K562 (cell line): Measurements from ENCODE around the gene SLX4IP. TPM values are rescaled to one million over a fixed set of nuclear protein-coding genes. Genes with fewer than 3 reads are reported as not detected.
A peak's percentile ranks its signal among the peaks of the same experiment; 100 is the strongest.

Experiments
- BCL6 ChIP-seq: fragments of 250-450 bp; sonication (Bioruptor Pico); IDR thresholded peaks from 2 replicates; pipeline ENCODE4 v1.4.0; 2020
- DEAF1 ChIP-seq: fragments of 450-650 bp; formaldehyde crosslinking; IDR thresholded peaks from 2 replicates; pipeline ENCODE4 v1.4.0; 2020; ENCODE audit warnings: mild to moderate bottlenecking, moderate library complexity
- FOS ChIP-seq: IDR thresholded peaks from 3 replicates; pipeline ENCODE4 v1.6.1; 2011; ENCODE audit not compliant: insufficient read length; ENCODE audit errors: extremely low read depth
- IFI16 ChIP-seq: fragments of 250-450 bp; sonication (Bioruptor Pico); IDR thresholded peaks from 2 replicates; pipeline ENCODE4 v2.1.2; 2022; ENCODE audit warnings: mild to moderate bottlenecking, inconsistent platforms
- IRF9 ChIP-seq: fragments of 450-650 bp; IDR thresholded peaks from 2 replicates; pipeline ENCODE4 v1.6.1; 2016; ENCODE audit warnings: missing biosample characterization, missing genetic modification characterization
- KAT8 ChIP-seq: fragments of 450-650 bp; IDR thresholded peaks from 2 replicates; pipeline ENCODE4 v1.6.1; 2016; ENCODE audit warnings: low read depth, mild to moderate bottlenecking
- MAX ChIP-seq: sonication (generic); formaldehyde crosslinking; IDR thresholded peaks from 2 replicates; pipeline ENCODE4 v1.9.0; 2022; ENCODE audit warnings: mild to moderate bottlenecking, missing genetic modification reagents
- MBD1 ChIP-seq: fragments of 250-450 bp; sonication (Bioruptor Pico); IDR thresholded peaks from 2 replicates; pipeline ENCODE4 v1.8.0; 2022; ENCODE audit warnings: inconsistent platforms
- PHF20 ChIP-seq: fragments of 450-650 bp; IDR thresholded peaks from 2 replicates; pipeline ENCODE4 v1.6.1; 2018; ENCODE audit not compliant: partially characterized antibody
- SMC3 ChIP-seq: conservative IDR thresholded peaks from 2 replicates; pipeline ENCODE4 v1.6.1; 2011; ENCODE audit warnings: low read depth, low read length, improper control_type of control experiment; ENCODE audit not compliant: insufficient read depth
- SOX6 ChIP-seq: fragments of 450-650 bp; IDR thresholded peaks from 2 replicates; pipeline ENCODE4 v1.6.1; 2014; ENCODE audit warnings: mild to moderate bottlenecking
- TAF15 ChIP-seq: fragments of 200-400 bp; formaldehyde crosslinking; IDR thresholded peaks from 2 replicates; pipeline ENCODE4 v1.6.1; 2017; ENCODE audit warnings: mild to moderate bottlenecking, low read depth, low read length, moderate library complexity
- ZBTB26 ChIP-seq: fragments of 450-650 bp; formaldehyde crosslinking; IDR thresholded peaks from 2 replicates; pipeline ENCODE4 v1.4.0; 2022; ENCODE audit warnings: missing genetic modification characterization
- ZBTB34 ChIP-seq: fragments of 250-450 bp; sonication (Bioruptor Pico); IDR thresholded peaks from 2 replicates; pipeline ENCODE4 v1.8.0; 2021; ENCODE audit warnings: mild to moderate bottlenecking, moderate library complexity
- ZNF277 ChIP-seq: fragments of 250-450 bp; sonication (Bioruptor Pico); IDR thresholded peaks from 2 replicates; pipeline ENCODE4 v1.8.0; 2022; ENCODE audit warnings: inconsistent platforms, mild to moderate bottlenecking, moderate library complexity, borderline replicate concordance
- ZNF644 ChIP-seq: fragments of 200-800 bp; sonication (Bioruptor generic); IDR thresholded peaks from 2 replicates; pipeline ENCODE4 v1.6.1; 2016; ENCODE audit warnings: low read depth, missing genetic modification characterization, missing compliant biosample characterization
- ZNF696 ChIP-seq: fragments of 250-450 bp; sonication (Bioruptor Pico); conservative IDR thresholded peaks from 2 replicates; pipeline ENCODE4 v1.4.0; 2020; ENCODE audit warnings: mild to moderate bottlenecking, moderate library complexity
- ZNF699 ChIP-seq: fragments of 250-450 bp; sonication (Bioruptor Pico); IDR thresholded peaks from 2 replicates; pipeline ENCODE4 v1.8.0; 2021; ENCODE audit warnings: mild to moderate bottlenecking, moderate library complexity; ENCODE audit not compliant: insufficient replicate concordance
- polyA plus RNA-seq, 8 experiments: library from polyadenylated mRNA; depleted of rRNA in 4 of 8; stranded (reverse) in 5 of 8; unstranded in 3 of 8; fragments of >200 nt; fragmentation: Nextera tagmentation in 2 of 8; fragmentation: Illumina TruSeq in 1 of 8; extraction: Ambion mirVana in 2 of 8; extraction: Trizol in 1 of 8; gene quantifications; 2 replicates each; pipeline versions ENCODE4 v1.2.1 to v1.2.3, GENCODE V29; 2011 to 2014; ENCODE audit warnings: inconsistent platforms in 1 of 8, missing spikeins in 1 of 8
- total RNA-seq, 7 experiments: library from RNA; depleted of rRNA in 6 of 7; stranded (reverse); fragments of >200 nt in 6 of 7; fragmentation: Illumina TruSeq in 2 of 7; extraction: Trizol in 2 of 7; gene quantifications; 2 replicates each; pipeline versions ENCODE4 v1.2.1 to v1.2.3, GENCODE V29; 2011 to 2021; ENCODE audit warnings: low replicate concordance in 1 of 7

The SLX4IP gene
- total and polyA plus RNA-seq, 9 of the 15 experiments (the other 6 are each of a cell fraction or from before 2014, with no cell fraction given): 1.5 to 5.9 (median 3.5) TPM

- TF ChIP-seq DEAF1 (CRISPR knock-in tag): no peak
- no peak for TF ChIP-seq KAT8
- TF ChIP-seq SMC3: no peak
- peak; percentile 86 for TF ChIP-seq BCL6 (CRISPR knock-in tag)
- no peak for TF ChIP-seq ZNF699 (CRISPR knock-in tag)
- no peak for TF ChIP-seq ZBTB26 (CRISPR knock-in tag)
- peak; percentile 17 for TF ChIP-seq PHF20
- no peak for TF ChIP-seq ZBTB34 (CRISPR knock-in tag)
- no peak for TF ChIP-seq SOX6
- no peak for TF ChIP-seq ZNF696 (CRISPR knock-in tag)
- TF ChIP-seq ZNF644 (tag): peak; percentile 98
- no peak for TF ChIP-seq TAF15
- no peak for TF ChIP-seq ZNF277 (CRISPR knock-in tag)
- no peak for TF ChIP-seq MBD1
- peak; percentile 34; the same call in 1 of the 2 replicates for TF ChIP-seq MAX (CRISPR knock-in tag)
- TF ChIP-seq FOS: no peak
- 0 out of 2 replicates have a peak, but pooled peaks have one; percentile 17 for TF ChIP-seq IRF9
- TF ChIP-seq IFI16 (CRISPR knock-in tag): no peak
- TF ChIP-seq, all 486 proteins: peak for 82
These were observed at the start of gene SLX4IP (continued) for GRCh38 chr20:10434832-10435812.
